HepG2 (cell line): Measurements from ENCODE around the gene PSMG4.

Experiments used
- GABPA ChIP-seq, 2 experiments: IDR thresholded peaks; 2 replicates each; pipeline ENCODE4 v1.6.1; 2011 to 2016; ENCODE audit warnings: low read depth in 2 of 2, low read length in 1 of 2, missing biosample characterization in 1 of 2, missing genetic modification characterization in 1 of 2
- HNF4G ChIP-seq, 2 experiments: sonication (generic) in 1 of 2; formaldehyde crosslinking in 1 of 2; IDR thresholded peaks; 2 replicates each; pipeline versions ENCODE4 v1.4.0 to v1.6.1; 2011 to 2020; ENCODE audit warnings: borderline replicate concordance in 2 of 2, low read depth in 2 of 2, mild to moderate bottlenecking in 2 of 2, low read length in 1 of 2, missing genetic modification reagents in 1 of 2, moderate library complexity in 1 of 2
- JUN ChIP-seq: sonication (generic); formaldehyde crosslinking; IDR thresholded peaks from 2 replicates; pipeline ENCODE4 v1.4.0; 2020; ENCODE audit warnings: mild to moderate bottlenecking, missing genetic modification reagents
- JUNB ChIP-seq: sonication (generic); formaldehyde crosslinking; IDR thresholded peaks from 2 replicates; pipeline ENCODE4 v1.8.0; 2022; ENCODE audit warnings: missing genetic modification reagents, mild to moderate bottlenecking, borderline replicate concordance
- MYC ChIP-seq: sonication (generic); formaldehyde crosslinking; IDR thresholded peaks from 2 replicates; pipeline ENCODE4 v1.9.0; 2021; ENCODE audit warnings: missing genetic modification reagents, borderline replicate concordance
- RAD21 ChIP-seq: fragments of 450-650 bp; formaldehyde crosslinking; IDR thresholded peaks from 2 replicates; pipeline ENCODE4 v1.5.0; 2020; ENCODE audit warnings: mild to moderate bottlenecking
- SAFB2 ChIP-seq: sonication (generic); formaldehyde crosslinking; IDR thresholded peaks from 2 replicates; pipeline ENCODE4 v1.5.1; 2020; ENCODE audit warnings: missing genetic modification reagents, low read depth, mild to moderate bottlenecking, borderline replicate concordance
- TMF1 ChIP-seq: sonication (generic); formaldehyde crosslinking; IDR thresholded peaks from 2 replicates; pipeline ENCODE4 v1.8.1; 2022; ENCODE audit warnings: low read depth, missing genetic modification reagents
- ZBTB10 ChIP-seq: sonication (generic); formaldehyde crosslinking; IDR thresholded peaks from 2 replicates; pipeline ENCODE4 v1.4.0; 2020; ENCODE audit warnings: missing genetic modification reagents, borderline replicate concordance
- TF ChIP-seq, protein P1 (sequence below): IDR thresholded peaks from 2 replicates; pipeline ENCODE4 v1.6.1; 2016; ENCODE audit warnings: control low read depth
- TF ChIP-seq, protein P2 (sequence below): sonication (generic); formaldehyde crosslinking; IDR thresholded peaks from 2 replicates; pipeline ENCODE4 v1.4.0; 2020; ENCODE audit warnings: missing genetic modification reagents
- TF ChIP-seq, protein P3 (sequence below): sonication (generic); formaldehyde crosslinking; IDR thresholded peaks from 2 replicates; pipeline ENCODE4 v1.5.0; 2020; ENCODE audit warnings: mild to moderate bottlenecking, missing genetic modification reagents, moderate library complexity
- TF ChIP-seq, protein P4 (sequence below): fragments of 450-650 bp; IDR thresholded peaks from 2 replicates; pipeline ENCODE4 v1.6.1; 2017; ENCODE audit warnings: mild to moderate bottlenecking

GRCh38 chr6:3218266-3218665, 40.5 kb upstream of the PSMG4 start:
- TF ChIP-seq, protein P1, sequence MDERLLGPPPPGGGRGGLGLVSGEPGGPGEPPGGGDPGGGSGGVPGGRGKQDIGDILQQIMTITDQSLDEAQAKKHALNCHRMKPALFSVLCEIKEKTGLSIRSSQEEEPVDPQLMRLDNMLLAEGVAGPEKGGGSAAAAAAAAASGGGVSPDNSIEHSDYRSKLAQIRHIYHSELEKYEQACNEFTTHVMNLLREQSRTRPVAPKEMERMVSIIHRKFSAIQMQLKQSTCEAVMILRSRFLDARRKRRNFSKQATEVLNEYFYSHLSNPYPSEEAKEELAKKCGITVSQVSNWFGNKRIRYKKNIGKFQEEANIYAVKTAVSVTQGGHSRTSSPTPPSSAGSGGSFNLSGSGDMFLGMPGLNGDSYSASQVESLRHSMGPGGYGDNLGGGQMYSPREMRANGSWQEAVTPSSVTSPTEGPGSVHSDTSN (CRISPR knock-in tag) = no peak
- TF ChIP-seq, protein P2, sequence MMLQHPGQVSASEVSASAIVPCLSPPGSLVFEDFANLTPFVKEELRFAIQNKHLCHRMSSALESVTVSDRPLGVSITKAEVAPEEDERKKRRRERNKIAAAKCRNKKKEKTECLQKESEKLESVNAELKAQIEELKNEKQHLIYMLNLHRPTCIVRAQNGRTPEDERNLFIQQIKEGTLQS = no peak
- TF ChIP-seq SAFB2 (CRISPR knock-in tag) (no peak), JUN (CRISPR knock-in tag) (no peak), MYC (CRISPR knock-in tag) (no peak), RAD21 (CRISPR knock-in tag) (no peak), GABPA (IDR thresholded peaks at IDR 0.05; ENCODE audit: low read depth, low read length) (no peak), GABPA (CRISPR knock-in tag; IDR thresholded peaks at IDR 0.05; ENCODE audit: low read depth) (no peak), JUNB (CRISPR knock-in tag) (no peak), ZBTB10 (no peak), TMF1 (no peak), HNF4G (IDR thresholded peaks at IDR 0.05; ENCODE audit: borderline replicate concordance, low read depth, low read length) (no peak), HNF4G (CRISPR knock-in tag; IDR thresholded peaks at IDR 0.05; ENCODE audit: borderline replicate concordance, low read depth) (no peak)
- TF ChIP-seq, protein P3, sequence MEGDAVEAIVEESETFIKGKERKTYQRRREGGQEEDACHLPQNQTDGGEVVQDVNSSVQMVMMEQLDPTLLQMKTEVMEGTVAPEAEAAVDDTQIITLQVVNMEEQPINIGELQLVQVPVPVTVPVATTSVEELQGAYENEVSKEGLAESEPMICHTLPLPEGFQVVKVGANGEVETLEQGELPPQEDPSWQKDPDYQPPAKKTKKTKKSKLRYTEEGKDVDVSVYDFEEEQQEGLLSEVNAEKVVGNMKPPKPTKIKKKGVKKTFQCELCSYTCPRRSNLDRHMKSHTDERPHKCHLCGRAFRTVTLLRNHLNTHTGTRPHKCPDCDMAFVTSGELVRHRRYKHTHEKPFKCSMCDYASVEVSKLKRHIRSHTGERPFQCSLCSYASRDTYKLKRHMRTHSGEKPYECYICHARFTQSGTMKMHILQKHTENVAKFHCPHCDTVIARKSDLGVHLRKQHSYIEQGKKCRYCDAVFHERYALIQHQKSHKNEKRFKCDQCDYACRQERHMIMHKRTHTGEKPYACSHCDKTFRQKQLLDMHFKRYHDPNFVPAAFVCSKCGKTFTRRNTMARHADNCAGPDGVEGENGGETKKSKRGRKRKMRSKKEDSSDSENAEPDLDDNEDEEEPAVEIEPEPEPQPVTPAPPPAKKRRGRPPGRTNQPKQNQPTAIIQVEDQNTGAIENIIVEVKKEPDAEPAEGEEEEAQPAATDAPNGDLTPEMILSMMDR (CRISPR knock-in tag) = no peak
- TF ChIP-seq, protein P4, sequence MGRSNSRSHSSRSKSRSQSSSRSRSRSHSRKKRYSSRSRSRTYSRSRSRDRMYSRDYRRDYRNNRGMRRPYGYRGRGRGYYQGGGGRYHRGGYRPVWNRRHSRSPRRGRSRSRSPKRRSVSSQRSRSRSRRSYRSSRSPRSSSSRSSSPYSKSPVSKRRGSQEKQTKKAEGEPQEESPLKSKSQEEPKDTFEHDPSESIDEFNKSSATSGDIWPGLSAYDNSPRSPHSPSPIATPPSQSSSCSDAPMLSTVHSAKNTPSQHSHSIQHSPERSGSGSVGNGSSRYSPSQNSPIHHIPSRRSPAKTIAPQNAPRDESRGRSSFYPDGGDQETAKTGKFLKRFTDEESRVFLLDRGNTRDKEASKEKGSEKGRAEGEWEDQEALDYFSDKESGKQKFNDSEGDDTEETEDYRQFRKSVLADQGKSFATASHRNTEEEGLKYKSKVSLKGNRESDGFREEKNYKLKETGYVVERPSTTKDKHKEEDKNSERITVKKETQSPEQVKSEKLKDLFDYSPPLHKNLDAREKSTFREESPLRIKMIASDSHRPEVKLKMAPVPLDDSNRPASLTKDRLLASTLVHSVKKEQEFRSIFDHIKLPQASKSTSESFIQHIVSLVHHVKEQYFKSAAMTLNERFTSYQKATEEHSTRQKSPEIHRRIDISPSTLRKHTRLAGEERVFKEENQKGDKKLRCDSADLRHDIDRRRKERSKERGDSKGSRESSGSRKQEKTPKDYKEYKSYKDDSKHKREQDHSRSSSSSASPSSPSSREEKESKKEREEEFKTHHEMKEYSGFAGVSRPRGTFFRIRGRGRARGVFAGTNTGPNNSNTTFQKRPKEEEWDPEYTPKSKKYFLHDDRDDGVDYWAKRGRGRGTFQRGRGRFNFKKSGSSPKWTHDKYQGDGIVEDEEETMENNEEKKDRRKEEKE = no peak
